ENCODE data around the gene TSHZ1.

TSHZ1 gene

DNA sequence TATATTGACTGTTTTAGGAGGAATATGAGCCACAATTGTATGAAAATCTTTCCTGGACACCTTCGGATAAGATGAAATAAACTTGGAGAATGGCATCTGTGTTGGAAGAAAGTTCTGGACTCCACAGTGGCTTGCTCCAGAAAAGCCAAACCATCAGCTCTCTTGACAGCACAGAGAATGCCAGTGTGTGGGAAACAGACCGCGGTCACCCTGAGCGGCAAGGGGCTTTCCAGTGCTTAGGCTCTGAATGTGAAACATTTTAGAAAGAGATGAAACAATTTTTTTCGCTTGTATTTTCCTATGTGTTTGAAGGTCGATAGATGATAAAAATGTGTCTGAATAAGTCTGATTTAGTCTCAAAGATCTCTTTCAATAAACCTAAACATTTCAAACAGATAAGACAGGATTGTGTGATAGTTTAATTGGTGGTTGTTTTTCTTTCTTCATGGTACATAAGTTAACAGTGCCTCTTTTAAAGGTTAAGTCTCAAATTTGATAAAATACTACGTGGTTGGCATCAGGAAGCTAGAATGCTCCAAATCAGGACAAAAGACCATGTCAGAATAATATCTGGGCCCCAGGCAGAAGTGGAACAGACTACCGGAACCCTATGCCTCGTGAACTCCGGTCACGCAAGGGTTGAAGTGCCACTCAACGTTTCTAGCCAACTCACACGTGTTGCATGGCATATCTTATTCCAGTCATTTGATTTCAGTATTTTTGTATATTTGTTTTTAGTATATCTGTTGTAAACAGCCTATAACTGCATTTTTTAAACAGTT is 30.6 kb upstream of the TSHZ1 start:
- Histone ChIP-seq H3K27ac (ENCODE audit: low read depth, low read length) (no peak overlapping the region), H3K4me3 (ENCODE audit: insufficient read depth, low read length, poor library complexity, severe bottlenecking) (no peak overlapping the region), H3K79me2 (ENCODE audit: insufficient read depth, low read length) (no peaks in the 10 kb centered on the region), H2AFZ (ENCODE audit: low read depth, low read length, severe bottlenecking) (no peak overlapping the region), H3K9me2 (replicated peaks; ENCODE audit: insufficient read depth, low read length) (no peaks in the 10 kb centered on the region), H3K9ac (ENCODE audit: low read length) (no peak overlapping the region), H3K4me2 (ENCODE audit: low read depth, low read length, poor library complexity, severe bottlenecking) (no peak overlapping the region), H3K27me3 (ENCODE audit: low read length) (no peaks in the 10 kb centered on the region), H4K20me1 (ENCODE audit: low read depth, low read length) (no peaks in the 10 kb centered on the region), H3F3A (ENCODE audit: insufficient read depth) (no peaks in the 10 kb centered on the region), H3K9me3 (ENCODE audit: insufficient read depth, low read length) (no peaks in the 10 kb centered on the region), H3K36me3 (ENCODE audit: low read length) (no peaks in the 10 kb centered on the region)
- TF ChIP-seq CTCF (IDR thresholded peaks at IDR 0.05; ENCODE audit: insufficient read depth, low read length, poor library complexity, severe bottlenecking) (no peak), EZH2phosphoT487 (conservative IDR thresholded peaks at IDR 0.05; ENCODE audit: low read length) (no peak)

- no peaks in the 10 kb centered on the region for H3K79me2 ChIP-seq (ENCODE audit: insufficient read depth, low read length)
- H3K27ac ChIP-seq (ENCODE audit: low read depth, low read length), result no peak overlapping the region
- H3K27me3 ChIP-seq (ENCODE audit: low read length), result no peaks in the 10 kb centered on the region
- no peaks in the 10 kb centered on the region for H3K9me3 ChIP-seq (ENCODE audit: insufficient read depth, low read length)
- no peaks in the 10 kb centered on the region for H3F3A ChIP-seq (ENCODE audit: insufficient read depth)
- TF ChIP-seq EZH2phosphoT487 (conservative IDR thresholded peaks at IDR 0.05; ENCODE audit: low read length), result no peak
- no peak for TF ChIP-seq CTCF (IDR thresholded peaks at IDR 0.05; ENCODE audit: insufficient read depth, low read length, poor library complexity, severe bottlenecking)
- H3K9ac ChIP-seq (ENCODE audit: low read length), result no peak overlapping the region
- no peak overlapping the region for H2AFZ ChIP-seq (ENCODE audit: low read depth, low read length, severe bottlenecking)
- H3K36me3 ChIP-seq (ENCODE audit: low read length), result no peaks in the 10 kb centered on the region
- H4K20me1 ChIP-seq (ENCODE audit: low read depth, low read length), result no peaks in the 10 kb centered on the region
- H3K9me2 ChIP-seq (replicated peaks; ENCODE audit: insufficient read depth, low read length), result no peaks in the 10 kb centered on the region
- no peak overlapping the region for H3K4me2 ChIP-seq (ENCODE audit: low read depth, low read length, poor library complexity, severe bottlenecking)
- no peak overlapping the region for H3K4me3 ChIP-seq (ENCODE audit: insufficient read depth, low read length, poor library complexity, severe bottlenecking)
Measured at GRCh38 chr18:75183524-75183923, 27.1 kb upstream of the TSHZ1 start.

- no peaks in the 10 kb centered on the region for H3K9me3 ChIP-seq (ENCODE audit: insufficient read depth, low read length)
- H3K36me3 ChIP-seq (ENCODE audit: low read length), result no peaks in the 10 kb centered on the region
- H3K27ac ChIP-seq (ENCODE audit: low read depth, low read length), result no peak overlapping the region
- H3K27me3 ChIP-seq (ENCODE audit: low read length), result no peaks in the 10 kb centered on the region
- H3K4me3 ChIP-seq (ENCODE audit: insufficient read depth, low read length, poor library complexity, severe bottlenecking), result no peak overlapping the region
- H3K4me2 ChIP-seq (ENCODE audit: low read depth, low read length, poor library complexity, severe bottlenecking), result no peak overlapping the region
- H3K9ac ChIP-seq (ENCODE audit: low read length), result no peak overlapping the region
- no peaks in the 10 kb centered on the region for H3K79me2 ChIP-seq (ENCODE audit: insufficient read depth, low read length)
- TF ChIP-seq CTCF (IDR thresholded peaks at IDR 0.05; ENCODE audit: insufficient read depth, low read length, poor library complexity, severe bottlenecking), result no peak
- TF ChIP-seq EZH2phosphoT487 (conservative IDR thresholded peaks at IDR 0.05; ENCODE audit: low read length), result no peak
- H4K20me1 ChIP-seq (ENCODE audit: low read depth, low read length), result no peaks in the 10 kb centered on the region
- H3K9me2 ChIP-seq (replicated peaks; ENCODE audit: insufficient read depth, low read length), result no peaks in the 10 kb centered on the region
- no peak overlapping the region for H2AFZ ChIP-seq (ENCODE audit: low read depth, low read length, severe bottlenecking)
- H3F3A ChIP-seq (ENCODE audit: insufficient read depth), result no peaks in the 10 kb centered on the region
Measured at GRCh38 chr18:75183973-75184493, 26.6 kb upstream of the TSHZ1 start.

Data from SU-DHL-6 (cell line).